GM18517 (cell line): Measurements from ENCODE around the gene ZFP90.

Experiments used
- ATAC-seq: cut with Tn5 transposase; IDR thresholded peaks from one replicate; pipeline ENCODE4 v1.9.1; 2021; ENCODE audit warnings: mild to moderate bottlenecking, moderate library complexity; ENCODE audit not compliant: unreplicated experiment

The ZFP90 gene

GRCh38 chr16:68577352-68577853, 38.3 kb downstream of the ZFP90 start:
- no peak for ATAC-seq

GRCh38 chr16:68590201-68590994, 51.3 kb downstream of the ZFP90 start:
- ATAC-seq, result no peak

DNA sequence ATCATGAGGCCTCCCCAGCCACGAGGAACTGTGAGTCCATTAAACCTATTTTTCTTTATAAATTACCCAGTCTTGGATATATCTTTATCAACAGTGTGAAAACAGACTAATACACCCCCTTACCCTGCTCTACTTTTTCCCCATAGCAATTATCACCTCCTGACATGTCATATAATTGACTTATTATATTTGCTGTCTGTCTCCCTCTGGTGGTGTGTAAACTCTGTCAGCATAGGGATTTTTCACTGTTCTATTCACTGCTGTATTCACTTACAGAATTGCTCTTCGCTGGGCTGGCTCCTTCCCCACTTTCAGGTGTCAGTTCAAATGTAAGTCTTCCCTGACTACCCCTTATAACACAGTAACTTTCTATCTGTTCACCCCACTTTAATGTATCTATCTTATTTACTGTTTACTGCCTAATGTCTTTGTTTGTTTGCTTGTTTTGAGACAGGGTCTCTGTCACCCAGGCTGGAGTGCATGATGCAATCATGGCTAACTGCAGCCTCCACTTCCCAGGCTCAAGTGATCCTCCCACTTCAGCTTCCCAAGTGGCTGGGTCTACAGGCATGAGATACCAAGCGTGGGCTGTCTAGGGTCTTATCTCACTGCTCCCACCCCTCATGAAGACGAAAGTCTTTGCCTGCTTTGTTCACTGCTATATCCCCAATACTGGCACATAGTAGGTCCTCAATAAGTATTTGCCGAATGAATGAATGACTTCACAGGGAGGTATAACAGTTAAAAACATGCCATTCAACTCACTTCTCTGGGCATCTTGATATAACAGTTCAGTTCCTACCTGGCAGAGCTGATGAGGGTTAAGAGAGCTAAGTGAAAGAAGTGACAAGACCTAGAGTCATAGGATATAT, 53.6 kb downstream of the ZFP90 start:
- ATAC-seq, result no peak

DNA sequence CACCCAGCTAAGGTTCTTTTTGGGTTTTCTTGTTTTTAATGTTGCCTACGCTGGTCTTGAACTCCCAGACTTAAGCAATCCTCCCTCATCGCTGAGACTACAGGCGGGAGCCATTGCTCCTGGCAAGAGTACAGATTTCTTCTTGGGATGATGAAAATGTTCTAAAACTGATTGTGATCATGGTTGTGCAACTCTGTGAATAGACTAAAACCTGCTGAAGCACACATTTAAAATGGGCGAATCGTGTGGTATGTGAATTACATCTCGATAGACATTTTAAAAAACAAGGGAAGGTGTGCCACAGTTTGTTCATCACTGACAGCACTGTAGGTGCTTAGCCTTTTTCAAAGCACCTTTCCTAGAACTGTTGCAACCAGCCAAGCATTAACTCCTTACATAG, 57.2 kb downstream of the ZFP90 start:
- ATAC-seq, result no peak

- no peak for ATAC-seq
These were observed 60.5 kb downstream of the ZFP90 start for GRCh38 chr16:68599586-68599985.

DNA sequence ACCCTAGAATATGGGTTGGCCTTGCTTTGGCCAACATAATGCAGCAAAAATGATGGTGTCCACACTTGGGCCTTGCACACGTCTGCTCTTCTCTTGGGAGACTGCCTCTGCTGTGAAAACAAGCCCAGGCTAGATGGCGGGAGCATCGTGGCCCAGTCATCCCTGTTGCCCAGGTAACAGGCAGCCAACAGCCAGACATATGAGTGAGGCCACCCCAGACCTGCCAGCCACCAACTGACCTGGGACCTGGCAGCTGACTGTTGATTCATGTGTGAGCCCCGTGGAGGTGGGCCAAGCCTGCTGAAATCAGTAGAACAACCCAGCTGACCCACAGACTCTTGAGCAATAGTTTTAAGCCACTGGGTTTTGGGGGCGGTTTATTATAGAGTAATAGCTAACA, 66.7 kb downstream of the ZFP90 start:
- ATAC-seq, result no peak

DNA sequence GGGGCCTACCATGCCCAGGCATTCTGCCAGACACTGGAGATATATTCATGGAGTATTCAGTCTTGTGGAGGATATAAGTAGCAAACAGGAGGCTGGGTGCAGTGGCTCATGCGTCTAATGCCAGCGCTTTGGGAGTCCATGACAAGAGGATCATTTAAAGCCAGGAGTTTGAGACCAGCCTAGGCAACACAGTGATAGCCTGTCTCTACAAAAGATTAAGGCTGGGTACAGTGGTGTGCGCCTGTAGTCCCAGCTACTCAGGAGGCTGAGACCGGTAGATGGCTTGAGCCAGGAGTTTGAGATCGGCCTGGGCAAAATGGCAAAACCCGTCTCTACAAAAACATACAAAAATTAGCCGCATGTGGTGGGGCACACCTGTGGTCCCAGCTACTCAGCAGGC, 68.4 kb downstream of the ZFP90 start:
- no peak for ATAC-seq

GRCh38 chr16:68608330-68608729, 69.2 kb downstream of the ZFP90 start:
- no peak for ATAC-seq

GRCh38 chr16:68612996-68613395, 73.9 kb downstream of the ZFP90 start:
- no peak for ATAC-seq

GRCh38 chr16:68617734-68618133, 78.6 kb downstream of the ZFP90 start:
- no peak for ATAC-seq
